AG10803 (cell line): Measurements from ENCODE around the gene PCID2.

Experiments
- DNase-seq: peaks from one replicate; pipeline ENCODE4 v3.0.0; 2010; ENCODE audit warnings: low read depth
- H3K4me3 ChIP-seq: 2 replicates; pipeline ENCODE4 v1.5.1; 2011; ENCODE audit warnings: mild to moderate bottlenecking, low read length, control low read depth
- TF ChIP-seq, protein P1 (sequence below): conservative IDR thresholded peaks from 2 replicates; pipeline ENCODE4 v1.5.1; 2011; ENCODE audit warnings: mild to moderate bottlenecking, low read length, control low read depth, inconsistent platforms

PCID2 gene

DNA sequence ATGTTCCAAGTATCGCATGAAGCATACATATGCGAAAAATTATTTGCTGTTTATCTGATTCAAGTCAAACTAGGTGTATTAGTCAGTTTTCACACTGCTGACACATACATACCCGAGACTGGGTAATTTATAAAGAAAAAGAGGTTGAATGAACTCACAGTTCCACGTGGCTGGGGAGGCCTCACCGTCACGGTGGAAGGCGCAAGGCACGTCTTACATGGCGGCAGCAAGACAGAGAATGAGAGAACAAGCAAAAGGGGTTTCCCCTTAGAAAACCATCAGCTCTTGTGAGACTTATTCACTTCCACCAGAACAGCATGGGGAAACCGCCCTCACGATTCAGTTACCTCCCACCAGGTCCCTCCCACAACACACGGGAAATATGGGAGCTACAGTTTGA, 63.0 kb downstream of the PCID2 start:
- H3K4me3 ChIP-seq = no peak overlapping the region
- TF ChIP-seq, protein P1, sequence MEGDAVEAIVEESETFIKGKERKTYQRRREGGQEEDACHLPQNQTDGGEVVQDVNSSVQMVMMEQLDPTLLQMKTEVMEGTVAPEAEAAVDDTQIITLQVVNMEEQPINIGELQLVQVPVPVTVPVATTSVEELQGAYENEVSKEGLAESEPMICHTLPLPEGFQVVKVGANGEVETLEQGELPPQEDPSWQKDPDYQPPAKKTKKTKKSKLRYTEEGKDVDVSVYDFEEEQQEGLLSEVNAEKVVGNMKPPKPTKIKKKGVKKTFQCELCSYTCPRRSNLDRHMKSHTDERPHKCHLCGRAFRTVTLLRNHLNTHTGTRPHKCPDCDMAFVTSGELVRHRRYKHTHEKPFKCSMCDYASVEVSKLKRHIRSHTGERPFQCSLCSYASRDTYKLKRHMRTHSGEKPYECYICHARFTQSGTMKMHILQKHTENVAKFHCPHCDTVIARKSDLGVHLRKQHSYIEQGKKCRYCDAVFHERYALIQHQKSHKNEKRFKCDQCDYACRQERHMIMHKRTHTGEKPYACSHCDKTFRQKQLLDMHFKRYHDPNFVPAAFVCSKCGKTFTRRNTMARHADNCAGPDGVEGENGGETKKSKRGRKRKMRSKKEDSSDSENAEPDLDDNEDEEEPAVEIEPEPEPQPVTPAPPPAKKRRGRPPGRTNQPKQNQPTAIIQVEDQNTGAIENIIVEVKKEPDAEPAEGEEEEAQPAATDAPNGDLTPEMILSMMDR = no peak
- DNase-seq = no peak

DNA sequence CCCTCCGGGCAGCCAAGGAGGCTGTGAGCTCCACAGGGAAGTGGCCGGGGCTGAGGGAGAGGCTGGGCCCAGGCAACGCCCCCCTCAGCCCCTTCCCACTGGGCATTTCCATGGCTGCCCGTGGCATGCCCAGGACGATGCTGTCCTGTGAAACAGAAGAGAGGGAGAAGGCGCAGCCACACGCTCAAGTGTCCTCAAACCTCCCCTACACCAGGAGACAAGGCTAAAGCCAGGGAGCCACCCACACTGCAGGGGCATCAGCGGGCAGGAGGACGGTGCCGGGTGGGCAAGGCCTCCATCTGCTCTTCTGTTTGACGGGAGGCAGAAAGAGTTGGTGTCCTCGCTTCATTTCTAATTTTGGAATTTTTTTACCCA, 64.2 kb downstream of the PCID2 start:
- H3K4me3 ChIP-seq = no peak overlapping the region
- DNase-seq = no peak
- TF ChIP-seq, protein P1 = no peak

DNA sequence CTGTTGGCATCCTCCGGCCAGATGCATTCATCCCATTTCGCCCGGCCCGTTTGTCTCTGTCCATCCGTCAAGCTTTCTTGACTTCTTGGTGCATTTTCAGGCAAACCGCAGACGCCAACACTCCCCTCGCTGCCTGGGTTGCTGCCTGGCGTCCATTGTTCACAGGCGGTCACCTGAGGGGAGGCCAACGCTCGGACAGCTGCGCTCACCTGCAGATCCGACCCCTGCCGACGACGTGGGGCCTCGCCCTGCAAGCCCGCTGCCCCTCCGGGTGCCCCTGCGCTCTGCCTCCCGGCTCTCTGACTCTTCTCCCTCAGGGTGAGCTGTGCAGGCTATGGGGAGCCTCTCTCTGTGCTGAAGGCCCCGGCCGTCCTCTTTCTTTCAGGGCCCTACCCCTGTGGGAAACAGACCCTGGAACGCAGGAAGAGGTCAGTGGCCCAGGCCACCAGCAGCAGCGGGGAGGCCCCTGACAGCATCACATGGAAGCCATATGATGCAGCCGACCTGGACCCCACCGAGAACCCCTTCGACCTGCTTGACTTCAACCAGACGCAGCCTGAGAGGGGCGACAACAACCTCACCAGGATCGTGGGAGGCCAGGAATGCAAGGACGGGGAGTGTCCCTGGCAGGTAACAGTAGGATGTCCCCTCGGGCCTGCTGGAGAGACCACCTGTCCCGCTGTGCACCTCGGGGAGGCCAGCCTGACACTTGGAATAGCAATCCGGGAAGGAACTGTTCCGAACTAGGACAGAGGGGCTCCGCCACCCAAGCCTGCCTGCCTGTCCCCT, 64.8 kb downstream of the PCID2 start:
- TF ChIP-seq, protein P1 = no peak
- no peak for DNase-seq
- no peak overlapping the region for H3K4me3 ChIP-seq

DNA sequence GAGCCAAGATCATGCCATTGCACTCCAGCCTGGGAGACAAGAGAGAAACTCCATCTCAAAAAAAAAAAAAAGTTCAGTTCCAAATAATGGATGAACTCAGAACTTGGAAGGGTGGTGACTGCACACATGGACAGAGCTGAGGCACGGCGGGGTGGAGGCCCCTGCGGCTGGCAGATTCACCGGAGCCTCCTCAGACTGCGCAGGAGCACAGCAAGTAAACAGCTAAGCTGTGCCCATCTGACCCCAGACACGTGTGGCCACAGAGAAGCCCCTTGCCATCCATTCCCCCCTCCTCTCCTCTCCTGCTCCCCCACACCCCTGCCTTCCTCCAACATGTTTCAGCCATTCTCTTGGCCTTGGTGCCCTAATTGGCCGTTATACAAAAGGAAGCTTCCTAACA, 65.6 kb downstream of the PCID2 start:
- DNase-seq = no peak
- TF ChIP-seq, protein P1 = no peak
- no peak overlapping the region for H3K4me3 ChIP-seq

DNA sequence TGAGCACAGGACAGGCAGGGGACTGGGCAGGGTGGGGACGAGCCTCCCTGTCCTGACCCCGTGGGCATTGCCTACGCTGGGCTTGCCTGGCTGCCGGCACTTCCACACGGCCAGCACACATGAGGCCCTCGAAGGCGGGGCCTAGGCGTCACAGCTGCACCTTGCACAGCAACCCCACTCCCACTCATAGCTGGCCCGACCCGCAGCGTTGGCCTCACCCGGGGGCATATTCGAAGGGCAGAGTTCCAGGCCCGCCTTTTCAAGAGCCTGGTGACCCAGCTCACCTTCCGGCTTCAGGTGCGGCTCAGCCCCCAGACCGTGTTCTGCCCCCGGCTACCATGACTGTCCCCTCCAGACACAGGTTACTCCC, 66.9 kb downstream of the PCID2 start:
- H3K4me3 ChIP-seq = no peak overlapping the region
- TF ChIP-seq, protein P1 = no peak
- DNase-seq = no peak

DNA sequence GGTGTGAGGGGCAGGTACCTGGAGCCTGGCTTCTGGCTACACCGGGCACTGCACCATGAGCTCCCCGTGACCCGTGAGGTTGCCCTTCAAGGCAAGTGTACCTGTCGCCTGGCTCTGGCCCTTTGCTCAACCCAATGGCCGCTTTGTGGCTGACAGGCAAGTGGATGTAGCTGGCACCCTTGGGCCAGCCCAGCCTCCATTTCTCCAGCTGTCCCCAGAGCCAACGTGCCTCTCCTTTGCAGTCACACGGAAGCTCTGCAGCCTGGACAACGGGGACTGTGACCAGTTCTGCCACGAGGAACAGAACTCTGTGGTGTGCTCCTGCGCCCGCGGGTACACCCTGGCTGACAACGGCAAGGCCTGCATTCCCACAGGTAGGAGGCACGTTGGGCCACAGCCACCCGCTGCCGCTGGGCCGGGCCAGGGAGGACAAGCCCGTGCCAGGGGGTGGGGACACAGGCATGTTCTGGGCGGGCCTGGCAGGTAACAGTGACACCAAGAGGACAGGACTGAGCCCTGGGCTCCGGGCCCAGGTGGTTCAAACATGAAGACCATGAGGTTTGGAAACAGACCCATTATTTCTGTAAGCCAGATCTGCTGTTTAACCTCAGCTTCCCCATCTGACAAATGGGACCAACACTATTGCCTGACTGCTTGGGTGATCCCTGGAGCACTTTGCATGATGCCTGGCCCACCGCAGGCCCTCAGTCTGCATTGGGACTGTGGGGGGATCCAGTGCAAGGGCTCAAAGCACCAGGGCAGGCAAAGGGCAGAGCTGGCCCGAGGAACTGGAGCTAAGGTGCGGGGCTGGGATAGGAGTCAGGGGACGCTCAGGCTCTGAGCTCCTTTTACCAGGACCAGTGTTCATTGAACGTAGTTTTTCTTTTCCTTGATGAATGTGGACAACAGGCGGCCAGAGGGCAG, 67.5 kb downstream of the PCID2 start:
- no peak for DNase-seq
- TF ChIP-seq, protein P1 = no peak
- no peak overlapping the region for H3K4me3 ChIP-seq

DNA sequence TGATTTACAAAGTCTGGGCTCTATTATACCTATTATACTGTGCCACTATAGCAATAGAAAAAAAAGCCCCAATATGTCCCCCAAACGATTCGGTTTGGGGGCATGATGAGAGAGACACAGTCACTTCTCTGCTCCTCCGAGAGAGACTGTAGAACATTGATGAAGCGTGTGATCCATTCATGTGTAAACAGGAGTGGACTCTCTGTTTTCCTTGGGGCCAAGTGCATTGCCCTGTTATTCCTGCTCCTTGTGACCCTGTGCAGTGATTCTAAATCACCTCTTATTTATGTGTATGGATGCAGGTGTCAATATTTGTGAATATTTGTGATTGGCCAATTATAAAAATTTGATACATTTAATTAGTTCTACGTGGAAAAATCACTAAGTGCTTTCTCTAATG, 68.9 kb downstream of the PCID2 start:
- H3K4me3 ChIP-seq = no peak overlapping the region

More for the DNA sequence above, 68.9 kb downstream of the PCID2 start:
- TF ChIP-seq, protein P1 = no peak
- no peak for DNase-seq
